Measurements from ENCODE around the gene MIOS. TPM values are rescaled to one million over a fixed set of nuclear protein-coding genes. Genes with fewer than 3 reads are reported as not detected.
"Not testable (repeated sequence)": the region's sequence is repeated elsewhere in the genome, so short reads cannot be mapped to it uniquely, and the experiment has no call there.

Gene MIOS
- total RNA-seq, 1 donor from 2014 or later, result 28.4 TPM

- ATAC-seq, result no peak
- intact Hi-C loops (cut with micrococcal nuclease), result no loop called here
Observed at GRCh38 chr7:7552199-7552598, 14.5 kb upstream of the MIOS start.

GRCh38 chr7:7553386-7553785, 13.3 kb upstream of the MIOS start:
- no peak for ATAC-seq
- intact Hi-C loops (cut with micrococcal nuclease), result no loop called here
- DNase-seq, result no peak

More at GRCh38 chr7:7552199-7552598, 14.5 kb upstream of the MIOS start:
- DNase-seq, result no peak

- ATAC-seq (no peak), DNase-seq (no peak)
- intact Hi-C loops (cut with micrococcal nuclease), result no loop called here
Observed at GRCh38 chr7:7554021-7554432, 12.7 kb upstream of the MIOS start.

DNA sequence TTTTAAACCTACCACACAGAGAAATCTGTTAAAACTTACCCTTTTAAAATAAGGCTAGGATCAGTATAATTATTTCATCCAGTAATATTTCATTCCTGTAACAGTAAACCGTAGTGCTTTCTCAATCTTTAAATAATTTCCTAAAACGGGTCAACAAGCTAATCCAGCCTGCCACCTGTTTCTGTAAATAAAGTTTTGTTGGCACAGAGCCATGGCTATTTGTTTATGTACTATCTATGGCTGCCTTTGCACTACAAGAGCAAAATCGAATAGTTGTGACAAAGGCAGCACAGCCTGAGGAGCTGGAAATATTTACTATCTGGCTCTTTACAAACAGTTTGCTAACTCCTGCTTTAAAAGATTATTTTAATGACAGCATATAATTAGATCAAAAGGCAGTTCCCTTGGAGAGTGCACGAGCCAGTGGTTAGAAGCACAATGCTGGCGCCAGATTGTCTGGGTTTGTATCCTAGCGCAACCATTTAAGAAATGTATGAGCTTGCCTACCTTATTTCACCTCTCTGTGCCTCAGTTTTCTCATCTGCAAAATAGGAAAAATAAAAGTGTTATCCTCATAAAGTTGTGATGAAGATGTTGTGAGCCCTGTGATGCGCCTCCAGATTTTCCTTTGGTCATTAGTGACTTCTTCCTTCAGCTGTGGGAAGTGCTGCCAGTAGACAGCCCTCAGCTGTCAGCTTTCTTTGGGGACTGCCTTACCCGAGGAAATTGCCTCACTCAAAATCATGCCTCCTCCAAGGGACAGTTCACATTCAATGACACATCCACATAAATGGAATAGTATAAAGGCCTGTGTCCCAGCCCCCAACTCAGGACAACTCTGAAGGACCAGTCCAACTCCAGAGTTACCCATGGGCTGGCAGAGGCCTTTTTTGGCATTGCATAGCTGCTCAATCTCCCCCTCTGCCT, 11.8 kb upstream of the MIOS start:
- intact Hi-C loops (cut with micrococcal nuclease), result no loop called here
- DNase-seq (no peak), ATAC-seq (peak; percentile 32)

- intact Hi-C loops (cut with micrococcal nuclease), result no loop called here
- no peak for ATAC-seq
- no peak for DNase-seq
Observed at GRCh38 chr7:7556852-7557251, 9.8 kb upstream of the MIOS start.

GRCh38 chr7:7557252-7557651, 9.4 kb upstream of the MIOS start:
- ATAC-seq (no peak), DNase-seq (no peak)
- intact Hi-C loops (cut with micrococcal nuclease), result no loop called here

GRCh38 chr7:7561591-7561990, 5.1 kb upstream of the MIOS start:
- DNase-seq; ATAC-seq; intact Hi-C loops (cut with micrococcal nuclease): not testable (repeated sequence)

DNA sequence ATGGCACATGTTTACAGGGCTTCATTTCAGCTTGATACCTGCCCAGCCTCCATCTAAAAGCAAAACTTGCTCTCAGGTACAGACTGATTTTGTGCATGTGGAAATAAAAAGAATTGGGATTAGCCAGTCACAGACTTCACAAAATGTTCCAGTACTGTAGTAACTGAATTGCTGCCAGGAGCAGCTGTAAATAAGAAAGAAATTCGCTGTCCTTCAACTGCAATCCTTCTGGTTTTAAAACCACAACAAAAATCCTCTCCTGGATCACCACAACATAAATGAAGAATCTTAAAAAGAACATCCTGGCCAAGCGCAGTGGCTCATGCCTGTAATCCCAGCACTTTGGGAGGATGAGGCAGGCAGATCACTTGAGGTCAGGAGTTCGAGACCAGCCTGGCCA, 3.9 kb upstream of the MIOS start:
- intact Hi-C loops (cut with micrococcal nuclease), result no loop called here
- DNase-seq (no peak), ATAC-seq (no peak)

- no peak for ATAC-seq
- no peak for DNase-seq
- intact Hi-C loops (cut with micrococcal nuclease), result no loop called here
Observed at GRCh38 chr7:7563269-7563668, 3.4 kb upstream of the MIOS start.

DNA sequence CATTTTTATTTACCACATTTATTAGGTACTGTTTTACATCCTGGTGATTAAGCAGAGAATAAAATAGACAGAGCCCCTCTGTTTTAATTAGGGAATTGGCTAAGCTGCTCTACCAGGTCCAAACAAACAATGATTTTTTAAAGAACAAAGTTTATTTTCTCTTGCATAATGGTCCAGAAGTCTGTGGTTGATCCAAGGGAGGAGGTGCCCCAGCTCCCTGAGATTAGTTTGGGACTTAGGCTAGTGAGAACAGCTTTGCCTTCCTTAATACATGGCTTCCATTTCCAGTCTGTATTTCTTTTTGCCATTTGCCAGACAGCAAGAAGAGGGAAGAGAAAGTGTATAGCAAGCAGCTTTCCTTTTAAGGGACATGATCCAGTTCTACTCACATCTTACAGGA, 2.9 kb upstream of the MIOS start:
- DNase-seq, result no peak
- no peak for ATAC-seq
- intact Hi-C loops (cut with micrococcal nuclease), result no loop called here

DNA sequence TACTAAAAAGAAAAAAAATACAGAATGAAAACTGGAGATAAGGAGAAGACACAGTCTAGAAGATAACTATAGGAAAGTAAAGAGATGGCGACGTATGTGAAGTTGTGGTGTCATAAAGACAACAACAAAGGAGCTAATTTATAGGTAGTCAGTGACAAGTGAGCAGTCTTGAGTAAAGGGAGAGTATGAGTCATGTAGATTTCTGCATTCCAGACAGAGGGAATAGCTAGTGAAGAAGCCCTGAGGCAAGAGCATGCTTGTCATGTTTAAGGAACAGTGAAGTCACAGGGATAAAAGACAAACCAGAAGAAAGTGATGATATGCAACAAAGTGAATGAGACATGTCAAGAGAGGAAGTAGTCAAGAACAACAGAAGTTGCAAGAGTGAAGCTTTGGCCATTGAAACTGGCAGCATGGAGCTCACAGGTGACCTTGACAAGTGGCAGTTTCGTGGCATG, 2.3 kb upstream of the MIOS start:
- intact Hi-C loops (cut with micrococcal nuclease), result no loop called here
- DNase-seq (no peak), ATAC-seq (no peak)

- intact Hi-C loops (cut with micrococcal nuclease), result no loop called here
- no peak for DNase-seq
- no peak for ATAC-seq
Observed at GRCh38 chr7:7565018-7565680, 1.5 kb upstream of the MIOS start.

DNA sequence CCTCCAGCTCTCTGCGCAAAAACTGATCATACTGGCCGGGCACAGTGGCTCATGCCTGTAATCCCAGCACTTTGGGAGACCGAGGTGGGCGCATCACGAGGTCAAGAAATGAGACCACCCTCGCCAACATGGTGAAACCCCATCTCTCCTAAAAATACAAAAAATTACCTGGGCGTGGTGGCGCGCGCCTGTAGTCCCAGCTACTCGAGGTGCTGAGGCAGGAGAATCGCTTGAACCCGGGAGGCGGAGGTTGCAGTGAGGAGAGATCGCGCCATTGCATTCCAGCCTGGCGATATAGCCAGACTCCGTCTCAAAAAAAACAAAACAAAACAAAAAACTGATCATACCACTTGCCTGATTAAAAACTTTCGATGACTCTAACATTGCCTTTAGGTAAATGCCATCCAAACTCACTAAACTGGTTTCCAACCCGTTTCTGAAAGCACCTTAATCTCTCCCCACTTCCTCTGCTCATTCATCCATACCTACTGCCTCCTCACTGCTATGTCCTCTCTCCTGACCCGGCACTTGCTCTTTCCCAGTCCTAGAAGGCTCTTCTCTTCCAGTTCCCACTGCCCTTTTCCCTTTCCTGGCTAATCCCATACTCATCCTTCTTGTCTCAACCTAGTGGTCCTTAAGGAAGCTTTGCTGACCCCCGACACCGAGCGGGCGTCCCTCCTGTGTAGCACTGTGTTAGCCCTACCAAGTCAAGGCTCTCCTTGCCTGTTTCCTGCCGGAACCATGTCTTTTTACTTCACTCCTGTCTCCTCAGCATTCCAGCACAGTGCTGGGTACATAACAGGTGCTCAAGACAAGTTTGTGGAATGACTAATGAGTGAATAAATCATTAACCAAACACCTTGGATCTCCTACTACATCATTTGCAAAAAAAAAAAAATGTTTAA, 686 bp upstream of the MIOS start:
- ATAC-seq (no peak), DNase-seq (no peak)
- intact Hi-C loops (cut with micrococcal nuclease), result no loop called here

GRCh38 chr7:7567898-7568531, 1.3 kb downstream of the MIOS start:
- ATAC-seq (no peak), DNase-seq (no peak)
- intact Hi-C loops (cut with micrococcal nuclease), result no loop called here

DNA sequence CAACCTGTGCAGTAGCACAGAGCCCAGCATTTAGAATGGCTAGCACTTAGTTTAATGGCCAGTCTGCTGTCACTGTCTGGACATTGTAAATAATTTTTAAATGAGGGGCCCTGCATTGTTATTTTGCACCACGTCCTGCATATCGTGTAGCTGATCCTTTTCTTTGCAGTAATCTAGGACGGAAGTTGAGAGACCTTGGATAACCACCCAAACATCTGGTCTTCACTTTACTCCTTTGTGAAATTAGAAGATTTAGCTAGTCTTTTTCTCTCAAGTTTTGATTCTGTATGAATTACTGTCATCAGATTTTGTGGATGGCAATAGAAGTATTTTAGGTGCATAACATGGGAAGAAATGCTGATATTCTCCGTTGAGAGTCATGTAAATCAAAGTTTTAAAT, 1.9 kb downstream of the MIOS start:
- intact Hi-C loops (cut with micrococcal nuclease), result no loop called here
- DNase-seq, result no peak
- no peak for ATAC-seq

DNA sequence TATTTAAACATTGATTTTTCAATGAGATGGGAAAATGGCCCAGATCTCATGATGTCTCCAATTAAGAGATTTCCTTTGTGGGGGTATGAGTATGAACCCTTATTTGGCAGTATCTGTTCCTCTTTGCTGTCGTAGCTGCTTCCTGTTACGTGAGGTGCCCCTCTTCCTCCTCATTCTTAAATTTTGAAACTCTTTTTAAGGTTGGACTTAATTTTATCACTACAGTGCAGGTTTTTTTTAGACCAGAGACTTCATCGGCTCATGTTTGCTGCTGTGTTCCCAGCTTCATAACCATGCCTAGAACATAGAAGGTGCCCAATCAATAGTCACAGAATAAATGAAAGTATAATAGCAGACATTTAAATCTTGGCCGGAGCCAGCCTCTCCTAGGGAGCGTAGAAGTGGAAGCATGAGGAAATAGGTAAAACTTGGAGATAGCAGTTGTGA, 2.4 kb downstream of the MIOS start:
- no peak for ATAC-seq
- intact Hi-C loops (cut with micrococcal nuclease), result no loop called here
- no peak for DNase-seq

GRCh38 chr7:7569615-7570014, 2.9 kb downstream of the MIOS start:
- DNase-seq (no peak), ATAC-seq (no peak)
- intact Hi-C loops (cut with micrococcal nuclease), result no loop called here

- no peak for DNase-seq
- ATAC-seq, result no peak
- intact Hi-C loops (cut with micrococcal nuclease), result no loop called here
Observed at GRCh38 chr7:7570584-7570983, 3.9 kb downstream of the MIOS start.

GRCh38 chr7:7573701-7574100, 7.0 kb downstream of the MIOS start:
- DNase-seq (no peak), ATAC-seq (no peak)
- intact Hi-C loops (cut with micrococcal nuclease), result no loop called here
